Measurements from ENCODE around the gene PGAP1. TPM values are rescaled to one million over a fixed set of nuclear protein-coding genes. Genes with fewer than 3 reads are reported as not detected.
A peak's percentile ranks its signal among the peaks of the same experiment; 100 is the strongest.

Gene PGAP1
- total RNA-seq (10 to 100 TPM in 1 of 7 donors, 1 to 10 TPM in 6; 3.9 to 10.1 (median 5.9) TPM), polyA plus RNA-seq (under 1 TPM; 0.38 to 0.80 (median 0.52) TPM)
- long read RNA-seq, donor 1, result 0 reads
- long read RNA-seq, donor 2, result 0 reads

GRCh38 chr2:196926562-196927375 is at the start of gene PGAP1:
Gene PGAP1 (minus strand): TSS chr2:196926707. CDS start chr2:196926616, 91 bp downstream.
- Histone ChIP-seq H3K36me3 (no peaks in the 10 kb centered on the region), H3K27me3 (replicated peaks in 1 of 7) (peaks cover 0 to 8% (median 0%) of the 10 kb centered on the region in 7 donors), H3K4me3 (peak within 1 kb of the TSS; percentile 73 to 93 (median 79)), H3K4me1 (peaks cover 0 to 28% (median 24%) of the 10 kb centered on the region in 6 donors), H3K27ac (peak within 1 kb of the TSS; percentile 75 to 92 (median 84)), H3K9me3 (no peaks in the 10 kb centered on the region)
- intact Hi-C loops (cut with DNase I; ENCODE audit: low total_unique reads), result no loop called here
- WGBS, 5 donors, result 0 to 1% (median 0%) methylated on average over 53 to 62 of the region's 62 CpGs
- peak; percentile 95 for DNase-seq
- TF ChIP-seq POLR2A (IDR thresholded peaks at IDR 0.05) (peak in 2 of 3 donors; percentile 36 to 59), POLR2AphosphoS5 (IDR thresholded peaks at IDR 0.05) (peak; percentile 87 to 92 (median 90)), CTCF (IDR thresholded peaks at IDR 0.05 in 8 of 11, conservative IDR thresholded peaks at IDR 0.05 in 3 of 11) (no peak)

- Histone ChIP-seq H3K4me1 (no peaks in the 10 kb centered on the region), H3K27me3 (replicated peaks in 1 of 7) (no peaks in the 10 kb centered on the region), H3K4me3 (no peak overlapping the region), H3K9me3 (no peaks in the 10 kb centered on the region), H3K27ac (no peak overlapping the region), H3K36me3 (no peaks in the 10 kb centered on the region)
- intact Hi-C loops (cut with DNase I; ENCODE audit: low total_unique reads), result loop anchor here (2.0 kb wide), 1 partner anchor 24 kb away; no protein-coding TSS in a partner anchor
- DNase-seq, result no peak
- WGBS, 5 donors, result 59 to 81% (median 73%) methylated on average over 1 of the region's 1 CpG
- TF ChIP-seq CTCF (IDR thresholded peaks at IDR 0.05 in 8 of 11, conservative IDR thresholded peaks at IDR 0.05 in 3 of 11), result no peak
- no peak for TF ChIP-seq POLR2A (IDR thresholded peaks at IDR 0.05)
- TF ChIP-seq POLR2AphosphoS5 (IDR thresholded peaks at IDR 0.05), result no peak
These were observed 48.5 kb upstream of the PGAP1 start for GRCh38 chr2:196974970-196975369.

GRCh38 chr2:196971574-196972279 is 45.2 kb upstream of the PGAP1 start:
- intact Hi-C loops (cut with DNase I; ENCODE audit: low total_unique reads), result no loop called here
- H3K4me3 ChIP-seq, result no peak overlapping the region
- DNase-seq, result no peak
- 58 to 79% (median 78%) methylated on average over 3 of the region's 3 CpGs for WGBS, 5 donors
- no peaks in the 10 kb centered on the region for H3K4me1 ChIP-seq
- TF ChIP-seq POLR2AphosphoS5 (IDR thresholded peaks at IDR 0.05) (no peak), CTCF (IDR thresholded peaks at IDR 0.05 in 8 of 11, conservative IDR thresholded peaks at IDR 0.05 in 3 of 11) (no peak), POLR2A (IDR thresholded peaks at IDR 0.05) (no peak)
- no peak overlapping the region for H3K27ac ChIP-seq
- no peaks in the 10 kb centered on the region for H3K36me3 ChIP-seq
- no peaks in the 10 kb centered on the region for H3K27me3 ChIP-seq (replicated peaks in 1 of 7)
- H3K9me3 ChIP-seq, result no peaks in the 10 kb centered on the region

- Histone ChIP-seq H3K27me3 (replicated peaks in 1 of 7) (no peaks in the 10 kb centered on the region), H3K36me3 (no peaks in the 10 kb centered on the region)
- 64 to 82% (median 81%) methylated on average over 4 of the region's 4 CpGs for WGBS, 5 donors
These were observed 43.6 kb upstream of the PGAP1 start for GRCh38 chr2:196970099-196970498.

More at GRCh38 chr2:196970099-196970498, 43.6 kb upstream of the PGAP1 start:
- TF ChIP-seq POLR2AphosphoS5 (IDR thresholded peaks at IDR 0.05), result no peak
- TF ChIP-seq CTCF (IDR thresholded peaks at IDR 0.05 in 8 of 11, conservative IDR thresholded peaks at IDR 0.05 in 3 of 11), result no peak
- TF ChIP-seq POLR2A (IDR thresholded peaks at IDR 0.05), result no peak
- Histone ChIP-seq H3K4me1 (no peaks in the 10 kb centered on the region), H3K27ac (no peak overlapping the region), H3K9me3 (no peaks in the 10 kb centered on the region), H3K4me3 (no peak overlapping the region)
- intact Hi-C loops (cut with DNase I; ENCODE audit: low total_unique reads), result no loop called here
- no peak for DNase-seq
